Mucosa of rectum (tissue), 2 donors: ENCODE results near the gene PHLDA3.

Experiments used
- H3K27ac ChIP-seq, 2 donors: one replicate each; pipeline ENCODE4 v1.7.0; 2013; ENCODE audit warnings: inconsistent platforms in 2 of 2, low read depth in 2 of 2, low read length in 2 of 2
- H3K27me3 ChIP-seq, 2 donors: one replicate each; pipeline ENCODE4 v1.7.0; 2013; ENCODE audit warnings: low read length in 2 of 2; ENCODE audit not compliant: control insufficient read depth in 2 of 2, insufficient read depth in 2 of 2
- H3K36me3 ChIP-seq, 2 donors: one replicate each; pipeline ENCODE4 v1.7.0; 2013; ENCODE audit warnings: low read length in 2 of 2; ENCODE audit not compliant: control insufficient read depth in 2 of 2, insufficient read depth in 2 of 2
- H3K4me1 ChIP-seq, 2 donors: one replicate each; pipeline ENCODE4 v1.7.0; 2013; ENCODE audit warnings: low read length in 2 of 2, mild to moderate bottlenecking in 1 of 2; ENCODE audit not compliant: control insufficient read depth in 2 of 2, insufficient read depth in 2 of 2
- H3K4me3 ChIP-seq, 2 donors: one replicate each; pipeline ENCODE4 v1.7.0; 2013; ENCODE audit warnings: low read length in 2 of 2
- H3K9ac ChIP-seq, 2 donors: one replicate each; pipeline ENCODE4 v1.7.0; 2013; ENCODE audit warnings: low read length in 2 of 2, low read depth in 1 of 2, mild to moderate bottlenecking in 1 of 2
- H3K9me3 ChIP-seq, 2 donors: one replicate each; pipeline ENCODE4 v1.7.0; 2013; ENCODE audit warnings: low read length in 2 of 2; ENCODE audit not compliant: control insufficient read depth in 2 of 2
- donor health status: healthy.
- donor health status: Normal muscosa, but diverticular disease.

The PHLDA3 gene

DNA sequence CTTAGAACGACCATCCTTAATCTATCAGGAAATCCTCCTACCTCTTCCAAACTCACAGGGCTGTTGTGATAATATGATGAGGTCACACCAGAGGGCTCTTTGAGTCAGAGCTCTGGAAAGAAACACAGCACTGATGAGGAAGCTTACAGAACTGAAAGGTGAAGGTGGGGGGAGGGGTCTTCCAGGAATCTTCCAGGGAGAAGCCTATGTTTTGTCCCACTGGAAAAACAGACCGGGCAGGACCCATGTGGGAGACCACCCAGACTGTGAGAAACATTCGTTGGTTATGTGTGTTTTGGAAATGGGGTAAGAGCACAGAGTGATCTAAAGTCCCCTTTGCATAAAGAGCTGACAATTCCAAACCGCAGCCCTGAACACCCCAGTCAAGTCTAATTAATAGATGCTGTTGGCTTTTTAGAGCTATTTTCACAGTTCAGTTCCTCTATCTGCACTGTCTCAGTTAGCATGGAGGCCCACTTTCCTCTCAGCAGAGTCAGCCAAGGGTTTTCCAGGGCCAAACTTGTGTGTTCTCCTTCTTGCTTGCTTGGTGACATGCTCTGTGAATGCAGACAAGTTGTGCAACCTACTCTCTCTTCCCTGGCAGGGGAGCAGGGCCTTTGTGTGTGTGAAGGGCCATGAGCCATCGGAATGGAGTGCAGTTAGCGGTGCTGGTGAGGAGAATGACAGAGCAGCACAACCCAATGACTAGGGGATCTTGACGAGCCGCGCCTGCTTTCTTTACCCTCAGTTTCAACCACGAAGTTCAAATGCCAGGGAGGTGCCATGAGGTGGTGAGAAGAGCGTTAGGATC is 12.3 kb downstream of the PHLDA3 start:
- Histone ChIP-seq H3K4me3 (no peak overlapping the region), H3K9ac (no peak overlapping the region), H3K27me3 (no peaks in the 10 kb centered on the region), H3K36me3 (no peaks in the 10 kb centered on the region), H3K27ac (peak overlapping the region; percentile 55 to 59), H3K9me3 (no peaks in the 10 kb centered on the region), H3K4me1 (peaks cover 6% of the 10 kb centered on the region in 2 donors)

GRCh38 chr1:201455098-201455497 is 13.9 kb downstream of the PHLDA3 start:
- Histone ChIP-seq H3K36me3 (no peaks in the 10 kb centered on the region), H3K27ac (no peak overlapping the region), H3K9me3 (no peaks in the 10 kb centered on the region), H3K4me1 (peaks cover 0 to 3% of the 10 kb centered on the region in 2 donors), H3K9ac (no peak overlapping the region), H3K27me3 (no peaks in the 10 kb centered on the region), H3K4me3 (no peak overlapping the region)

GRCh38 chr1:201454608-201455007 is 14.4 kb downstream of the PHLDA3 start:
- peaks cover 0 to 3% of the 10 kb centered on the region in 2 donors for H3K4me1 ChIP-seq
- H3K27ac ChIP-seq: no peak overlapping the region

GRCh38 chr1:201452866-201453265 is 16.1 kb downstream of the PHLDA3 start:
- Histone ChIP-seq H3K36me3 (no peaks in the 10 kb centered on the region), H3K4me1 (peaks cover 7 to 9% of the 10 kb centered on the region in 2 donors), H3K27me3 (no peaks in the 10 kb centered on the region), H3K9ac (no peak overlapping the region), H3K9me3 (no peaks in the 10 kb centered on the region), H3K27ac (no peak overlapping the region), H3K4me3 (no peak overlapping the region)

More at GRCh38 chr1:201454608-201455007, 14.4 kb downstream of the PHLDA3 start:
- Histone ChIP-seq H3K4me3 (no peak overlapping the region), H3K36me3 (no peaks in the 10 kb centered on the region), H3K9ac (no peak overlapping the region), H3K27me3 (no peaks in the 10 kb centered on the region), H3K9me3 (no peaks in the 10 kb centered on the region)

DNA sequence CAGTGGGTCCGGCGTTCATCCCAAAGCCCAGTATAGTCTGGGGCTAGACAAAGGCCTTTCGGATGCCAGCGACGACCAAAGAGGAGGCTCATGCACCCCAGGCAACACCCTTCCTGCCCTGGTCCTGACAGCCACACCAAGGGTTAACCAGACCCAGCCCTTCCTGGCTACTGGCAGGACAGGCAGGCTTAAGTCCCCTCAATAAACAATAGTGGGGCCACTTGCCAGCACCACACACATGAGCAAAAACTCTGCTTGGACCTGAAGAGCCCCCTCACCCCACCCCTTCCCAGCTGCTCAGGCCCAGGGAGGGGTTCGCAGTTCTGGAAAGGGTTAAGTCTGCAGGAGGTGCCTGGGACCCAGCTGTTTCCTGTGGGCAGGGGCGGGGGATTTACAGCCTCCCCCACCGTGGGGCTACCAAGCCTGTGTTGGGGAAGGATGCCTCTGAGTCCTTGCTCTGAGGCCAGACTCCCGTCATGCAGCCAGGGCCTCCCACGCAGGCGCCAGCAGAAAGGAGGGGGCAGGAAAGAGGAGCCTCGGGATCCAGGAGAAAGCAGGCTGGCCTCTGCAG is 18.2 kb downstream of the PHLDA3 start:
- Histone ChIP-seq H3K4me1 (peaks cover 7% of the 10 kb centered on the region in 2 donors), H3K9me3 (no peaks in the 10 kb centered on the region), H3K9ac (no peak overlapping the region), H3K27me3 (no peaks in the 10 kb centered on the region), H3K4me3 (no peak overlapping the region), H3K36me3 (no peaks in the 10 kb centered on the region), H3K27ac (peak overlapping the region; percentile 48 to 52)

DNA sequence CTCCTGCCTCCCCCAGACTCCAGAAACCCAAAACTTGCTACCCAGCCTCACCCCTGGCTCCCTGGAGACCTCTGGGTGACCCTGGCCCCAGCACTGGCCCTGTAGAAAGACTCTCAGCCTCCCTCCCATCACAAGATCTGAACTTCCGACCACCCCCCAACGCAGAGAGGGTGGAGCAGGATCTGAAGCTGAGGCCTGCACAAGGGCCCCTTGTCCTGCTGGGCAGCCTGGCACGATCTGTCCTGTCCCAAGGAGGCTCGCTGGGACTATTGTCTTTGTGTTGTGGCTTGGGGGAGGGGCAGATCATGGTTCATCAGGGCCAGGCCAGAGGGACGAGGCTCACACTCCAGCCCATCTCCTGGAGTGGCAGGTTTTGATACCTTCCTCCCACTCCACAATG is 20.0 kb downstream of the PHLDA3 start:
- no peak overlapping the region for H3K27ac ChIP-seq
- no peak overlapping the region for H3K4me3 ChIP-seq
- H3K9ac ChIP-seq: no peak overlapping the region
- H3K36me3 ChIP-seq: no peaks in the 10 kb centered on the region
- no peaks in the 10 kb centered on the region for H3K9me3 ChIP-seq
- no peaks in the 10 kb centered on the region for H3K27me3 ChIP-seq
- peaks cover 7% of the 10 kb centered on the region in 2 donors for H3K4me1 ChIP-seq

GRCh38 chr1:201447903-201448871 is 20.8 kb downstream of the PHLDA3 start:
- Histone ChIP-seq H3K4me1 (peaks cover 7% of the 10 kb centered on the region in 2 donors), H3K9ac (peak overlapping the region in 1 of 2 donors; percentile 24), H3K27ac (peak overlapping the region; percentile 16 to 21), H3K27me3 (no peaks in the 10 kb centered on the region), H3K4me3 (no peak overlapping the region), H3K36me3 (no peaks in the 10 kb centered on the region), H3K9me3 (no peaks in the 10 kb centered on the region)

DNA sequence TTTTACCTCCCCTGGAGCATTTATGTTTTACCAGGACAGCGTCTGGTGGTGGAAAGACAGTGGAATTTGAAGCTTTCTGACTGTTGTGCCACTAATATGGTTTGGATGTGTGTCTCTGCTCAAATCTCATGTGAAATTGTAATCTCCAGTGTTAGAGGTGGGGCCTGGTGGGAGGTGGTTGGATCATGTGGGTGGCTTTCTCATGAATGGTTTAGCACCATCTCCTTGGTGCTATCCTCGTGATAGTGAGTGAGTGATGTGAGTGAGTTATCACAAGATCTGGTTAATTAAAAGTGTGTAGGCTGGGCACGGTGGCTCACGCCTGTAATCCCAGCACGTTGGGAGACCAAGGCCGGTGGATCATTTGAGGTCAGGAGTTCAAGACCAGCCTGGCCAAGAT is 23.7 kb downstream of the PHLDA3 start:
- Histone ChIP-seq H3K9ac (no peak overlapping the region), H3K4me1 (peaks cover 7% of the 10 kb centered on the region in 2 donors), H3K36me3 (no peaks in the 10 kb centered on the region), H3K27me3 (no peaks in the 10 kb centered on the region), H3K27ac (no peak overlapping the region), H3K4me3 (no peak overlapping the region), H3K9me3 (no peaks in the 10 kb centered on the region)

DNA sequence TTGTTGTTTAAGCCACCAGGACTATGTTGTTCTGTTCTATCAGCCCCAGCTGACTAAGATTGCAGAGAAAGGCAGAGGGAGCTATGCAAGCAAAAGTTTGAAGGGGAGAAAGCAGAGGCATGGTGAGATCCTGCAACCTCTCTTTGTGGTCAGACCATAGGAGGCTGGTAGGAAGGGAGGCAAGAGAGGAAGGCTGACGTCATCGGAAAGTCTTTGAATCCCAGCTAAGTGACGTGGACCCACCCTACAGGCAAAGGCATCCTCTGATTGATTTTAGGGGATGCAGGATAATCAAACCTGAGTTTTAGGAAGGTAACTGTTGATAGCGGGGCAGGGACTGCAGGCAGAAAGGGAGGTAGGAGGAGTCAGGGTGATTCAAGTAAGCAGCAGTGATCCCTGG is 24.2 kb downstream of the PHLDA3 start:
- H3K36me3 ChIP-seq: no peaks in the 10 kb centered on the region
- no peaks in the 10 kb centered on the region for H3K27me3 ChIP-seq
- H3K9ac ChIP-seq: no peak overlapping the region
- H3K4me3 ChIP-seq: no peak overlapping the region
- H3K9me3 ChIP-seq: no peaks in the 10 kb centered on the region
- H3K27ac ChIP-seq: no peak overlapping the region
- H3K4me1 ChIP-seq: peaks cover 7% of the 10 kb centered on the region in 2 donors

- no peak overlapping the region for H3K9ac ChIP-seq
- no peaks in the 10 kb centered on the region for H3K27me3 ChIP-seq
- no peaks in the 10 kb centered on the region for H3K9me3 ChIP-seq
- H3K27ac ChIP-seq: no peak overlapping the region
- no peaks in the 10 kb centered on the region for H3K36me3 ChIP-seq
- H3K4me3 ChIP-seq: no peak overlapping the region
- H3K4me1 ChIP-seq: peaks cover 7% of the 10 kb centered on the region in 2 donors
These were observed 25.2 kb downstream of the PHLDA3 start for GRCh38 chr1:201443747-201444146.
